NCI-H345 treated with DMSO at 0.1 percent for 48 hours (cell line): ENCODE measurements around the gene C10orf120.

ENCODE experiments used
- DNase-seq: peaks from one replicate; lab custom pipeline; 2025; ENCODE audit not compliant: unreplicated experiment; lab: John Stamatoyannopoulos, UW

Gene C10orf120

DNA sequence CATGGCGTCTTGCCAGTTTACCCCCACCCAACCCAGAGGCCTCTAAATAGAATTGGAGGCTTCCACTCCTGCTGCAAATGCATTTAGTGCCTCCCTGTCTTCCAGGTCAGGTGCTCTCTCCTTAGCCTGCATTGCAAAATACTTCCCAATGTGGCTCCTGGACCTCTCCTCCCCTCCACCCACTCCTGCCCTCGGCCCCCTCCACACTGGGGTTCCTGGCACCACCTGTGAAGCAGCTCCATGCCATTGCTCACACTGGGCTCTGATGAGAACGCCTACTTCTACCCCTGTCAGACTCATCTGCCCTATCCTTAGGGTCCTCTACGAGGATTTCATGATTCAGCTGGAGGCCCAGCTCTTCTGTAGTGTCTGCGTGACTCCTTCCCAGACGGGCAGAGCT is 37.4 kb downstream of the C10orf120 start:
- no peak for DNase-seq

GRCh38 chr10:122660696-122661095 is 39.0 kb downstream of the C10orf120 start:
- DNase-seq = no peak

GRCh38 chr10:122659651-122660050 is 40.0 kb downstream of the C10orf120 start:
- DNase-seq = no peak

- DNase-seq = no peak
These were observed 40.5 kb downstream of the C10orf120 start for GRCh38 chr10:122659126-122659525.

DNA sequence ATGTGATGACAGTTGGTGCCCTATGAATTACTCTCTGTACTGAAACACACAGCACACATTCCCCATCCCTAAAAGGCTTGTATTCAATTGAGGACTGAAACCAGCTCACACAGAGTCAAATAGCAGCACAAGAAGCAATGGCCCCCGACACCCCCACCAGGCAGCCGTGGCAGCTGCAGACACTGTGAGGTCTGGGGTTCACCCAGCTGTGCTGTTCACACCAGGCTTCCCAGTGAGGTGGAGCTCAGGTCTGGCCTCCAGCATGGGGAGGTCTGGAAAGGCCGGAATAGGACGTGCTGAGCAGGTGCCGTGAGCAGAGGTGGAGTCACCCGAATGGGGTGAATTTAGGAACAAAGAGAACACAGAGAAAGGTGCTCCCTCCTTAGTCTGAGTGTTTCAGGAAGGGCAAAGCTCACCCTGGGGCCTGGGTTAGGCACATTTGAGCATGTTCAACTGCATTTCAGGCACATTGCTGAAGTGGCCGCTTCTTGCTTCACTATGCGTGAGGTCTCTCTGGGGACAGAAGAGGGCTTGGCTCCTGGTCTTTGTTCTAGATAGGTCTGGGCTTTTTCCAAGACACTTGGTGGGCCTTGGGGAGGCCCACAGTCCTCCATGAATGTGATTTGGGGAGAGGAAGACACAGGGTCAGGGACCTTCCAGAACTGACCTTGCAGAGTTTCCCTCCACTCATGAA is 41.1 kb downstream of the C10orf120 start:
- no peak for DNase-seq

DNA sequence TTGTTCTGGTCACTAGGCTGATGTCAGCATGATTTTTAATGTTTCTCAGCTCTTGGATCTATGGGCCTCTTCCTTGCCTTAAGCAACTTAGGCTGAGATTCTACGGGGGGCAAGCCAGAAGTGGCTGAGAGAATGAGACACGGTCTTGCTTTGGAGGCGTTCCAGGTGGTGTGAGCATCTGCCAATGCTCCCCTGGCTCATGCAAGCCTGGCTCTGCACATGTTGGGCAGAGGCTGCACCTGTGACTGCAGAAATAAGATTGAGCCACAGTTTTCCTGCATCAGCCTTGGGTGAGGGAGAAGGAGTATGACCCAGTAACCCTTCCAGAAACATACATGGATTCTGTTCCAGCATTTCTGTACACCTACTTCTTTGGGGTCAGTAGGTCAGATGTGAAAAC is 41.9 kb downstream of the C10orf120 start:
- DNase-seq = no peak

- DNase-seq = no peak
These were observed 42.4 kb downstream of the C10orf120 start for GRCh38 chr10:122657255-122657654.

- no peak for DNase-seq
These were observed 42.9 kb downstream of the C10orf120 start for GRCh38 chr10:122656741-122657140.

DNA sequence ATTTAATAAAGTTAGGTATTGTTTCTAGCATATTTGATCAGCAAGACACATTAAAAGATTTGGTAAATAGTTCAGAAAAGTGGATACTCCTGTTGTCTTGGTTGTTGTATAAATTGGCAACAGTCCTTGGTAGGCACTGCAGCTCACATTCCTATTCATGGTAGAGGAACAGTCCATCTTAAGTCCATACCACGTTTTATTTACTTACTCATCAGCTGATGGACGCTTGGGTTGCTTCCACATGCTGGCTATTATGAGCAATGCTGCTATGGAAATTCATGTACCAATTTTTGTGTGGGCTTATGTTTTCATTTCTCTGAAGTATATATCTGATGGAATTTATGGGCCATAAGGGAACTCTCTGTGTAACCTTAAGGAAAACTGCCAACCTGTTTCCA is 43.3 kb downstream of the C10orf120 start:
- DNase-seq = no peak

DNA sequence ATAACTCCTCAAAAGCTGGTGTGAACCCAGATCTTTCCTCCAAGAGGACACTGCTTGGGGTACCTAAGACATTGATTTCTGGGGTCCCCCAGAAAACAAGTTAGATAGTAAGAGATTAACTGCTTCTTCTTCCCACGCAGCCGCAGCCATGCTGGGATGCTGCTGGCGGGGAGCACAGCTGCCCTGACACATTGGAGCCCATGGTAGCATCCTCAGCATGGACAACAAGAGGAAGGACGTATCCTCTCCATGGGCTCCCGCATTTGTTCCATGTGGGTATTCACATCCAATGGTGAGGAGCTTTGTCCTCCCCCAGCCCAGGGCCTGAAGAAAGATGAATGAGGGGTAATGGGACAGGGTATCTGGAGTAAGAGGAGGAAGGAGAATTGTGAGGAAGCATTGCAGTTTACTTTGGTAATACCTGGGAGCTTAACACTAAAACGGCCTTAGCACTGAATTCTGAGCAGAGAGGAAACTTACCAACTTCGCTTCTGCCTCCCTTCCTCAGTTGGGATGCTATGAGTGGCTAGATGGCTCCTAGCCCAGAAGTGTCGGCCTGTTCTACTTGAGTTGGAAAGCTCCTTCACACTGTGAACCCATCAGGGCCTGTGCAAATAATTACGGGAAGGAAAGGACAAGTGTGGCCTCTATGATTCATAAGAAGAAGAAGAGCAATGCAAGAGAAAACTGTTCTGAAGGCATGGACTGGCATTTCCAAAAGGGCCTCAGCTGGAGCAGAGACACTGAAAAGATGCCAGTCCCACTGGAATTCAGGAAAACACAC is 43.9 kb downstream of the C10orf120 start:
- DNase-seq = no peak

- no peak for DNase-seq
These were observed 49.3 kb downstream of the C10orf120 start for GRCh38 chr10:122650331-122650730.

DNA sequence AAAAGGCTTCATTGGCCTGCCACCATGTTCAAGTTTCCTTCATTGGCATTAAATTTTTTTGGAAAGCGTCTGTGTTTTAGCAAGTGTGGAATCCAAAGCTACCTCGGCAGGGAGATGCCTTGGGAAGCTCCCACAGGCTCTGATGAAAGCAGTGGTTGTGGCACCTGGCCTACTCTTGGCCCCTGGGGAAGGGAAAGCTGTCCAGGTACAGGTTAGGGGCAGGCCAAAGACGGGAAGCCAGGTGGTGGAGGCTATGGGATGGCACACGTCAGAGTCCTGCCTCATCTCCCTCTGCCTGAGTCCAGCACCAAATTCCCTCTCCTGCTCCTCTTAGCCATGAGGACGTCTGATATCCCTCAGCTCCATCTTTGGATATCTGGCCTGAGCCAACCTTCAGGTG is 49.7 kb downstream of the C10orf120 start:
- no peak for DNase-seq

DNA sequence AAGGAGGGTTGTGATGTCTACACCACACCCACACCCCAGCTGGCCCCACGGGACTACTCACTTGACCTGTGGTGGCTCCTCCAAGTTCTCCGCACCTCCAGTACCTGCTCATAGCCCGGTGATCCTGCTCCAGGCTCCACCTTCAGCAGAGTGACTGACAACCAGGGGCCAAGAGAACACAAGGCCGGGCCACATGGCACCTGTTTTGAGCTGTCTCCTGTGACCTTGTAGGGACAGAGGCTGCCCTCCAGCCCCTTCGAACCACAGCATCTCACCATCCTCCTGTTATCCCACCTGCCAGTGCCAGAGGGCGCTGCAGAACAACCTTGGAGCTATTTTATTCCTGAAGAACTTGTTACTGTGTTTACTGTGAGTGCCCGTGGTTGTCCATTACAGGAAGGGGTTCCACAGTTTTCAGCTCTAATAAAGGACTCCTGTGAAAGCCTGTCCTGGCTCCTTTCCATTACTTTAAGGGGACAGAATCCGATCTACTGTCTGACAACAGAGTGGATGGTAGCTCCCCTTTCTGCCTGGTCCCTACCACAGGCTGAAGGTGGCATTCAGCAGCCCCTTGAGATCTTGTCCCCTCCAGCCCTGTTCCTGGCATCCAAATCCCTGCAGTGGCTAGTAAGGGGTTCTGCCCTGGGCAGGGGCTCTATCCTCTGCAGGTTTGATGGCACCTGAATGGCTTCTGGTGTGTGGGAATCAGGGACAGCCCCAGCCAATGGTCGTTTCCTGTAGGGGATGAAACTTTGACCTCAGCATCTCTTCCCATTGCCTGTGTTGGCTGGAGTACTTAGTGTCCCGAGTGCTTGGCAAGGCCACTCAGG is 50.8 kb downstream of the C10orf120 start:
- DNase-seq = peak; percentile 10
